GM12874 (cell line): ENCODE results near the gene SOX8.

Experiments
- CTCF ChIP-seq: IDR thresholded peaks from 2 replicates; pipeline ENCODE4 v1.5.1; 2011; ENCODE audit warnings: low read depth, mild to moderate bottlenecking, control low read depth, low read length, moderate library complexity; ENCODE audit not compliant: insufficient read depth

SOX8 gene

GRCh38 chr16:981695-982144, at the start of gene SOX8:
SOX8 (plus strand) TSS chr16:981770; CDS start chr16:981923, 153 bp downstream.
- TF ChIP-seq CTCF: no peak

- TF ChIP-seq CTCF: no peak
These were observed 48.7 kb upstream of the SOX8 start for GRCh38 chr16:932831-933330.

- no peak for TF ChIP-seq CTCF
These were observed 48.0 kb upstream of the SOX8 start for GRCh38 chr16:933581-933980.

DNA sequence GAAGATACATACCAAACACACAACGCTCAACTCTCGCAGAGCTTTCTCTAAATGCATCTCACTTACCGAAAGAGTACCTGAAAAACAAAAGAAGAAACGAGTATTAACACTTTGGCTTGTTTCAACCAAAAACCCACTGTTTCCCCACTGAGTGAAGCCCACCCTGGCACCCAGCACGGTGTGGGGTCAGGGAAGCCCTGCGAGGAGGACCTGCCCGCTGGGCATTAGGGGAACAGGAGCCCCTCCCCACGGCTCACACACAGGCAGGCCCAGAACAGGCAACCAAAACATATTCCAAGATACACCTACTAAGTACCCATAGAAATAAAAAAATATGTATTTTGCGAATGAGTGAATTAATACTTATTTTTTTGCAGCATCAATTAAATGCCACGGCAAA, 47.4 kb upstream of the SOX8 start:
- no peak for TF ChIP-seq CTCF

GRCh38 chr16:935684-936083, 45.9 kb upstream of the SOX8 start:
- no peak for TF ChIP-seq CTCF

DNA sequence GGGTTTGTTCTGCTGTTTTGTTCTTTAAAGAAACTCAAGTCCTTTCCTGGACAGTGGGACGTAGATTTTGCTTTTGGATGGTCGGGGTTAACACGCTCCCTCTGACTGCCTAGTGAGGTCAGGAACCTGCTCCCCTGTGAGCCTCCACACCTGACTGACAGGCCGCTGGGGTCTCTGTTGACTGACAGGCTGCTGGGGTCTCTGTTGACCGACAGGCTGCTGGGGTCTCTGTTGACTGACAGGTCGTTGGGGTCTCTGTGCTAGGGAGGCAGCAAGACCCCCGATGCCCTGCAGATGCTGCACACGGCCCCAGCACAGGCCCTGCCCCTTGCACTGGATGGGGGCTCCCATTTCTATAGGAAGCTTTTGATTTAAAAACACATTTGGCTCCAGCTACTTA, 44.3 kb upstream of the SOX8 start:
- TF ChIP-seq CTCF: no peak

DNA sequence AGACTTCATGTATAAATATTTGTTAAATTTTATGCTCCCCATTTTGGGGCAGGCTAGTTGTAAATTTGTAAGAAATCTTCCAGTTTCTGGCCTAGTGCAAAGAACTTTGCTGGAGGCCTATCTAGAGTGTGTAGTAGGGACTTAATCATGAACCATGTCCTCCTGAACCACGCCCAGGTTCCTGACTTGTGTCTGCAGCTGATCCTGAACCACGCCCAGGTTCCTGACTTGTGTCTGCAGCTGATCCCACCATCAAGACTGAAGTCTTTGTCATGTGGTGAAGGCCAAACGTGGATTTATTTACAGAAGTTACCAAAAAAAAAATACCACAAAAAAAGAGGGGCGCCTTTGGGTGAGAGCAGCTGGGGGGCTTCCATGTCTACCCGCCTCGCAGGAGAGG, 43.8 kb upstream of the SOX8 start:
- no peak for TF ChIP-seq CTCF
